Measurements from ENCODE around the gene RUFY1.
"Not testable (repeated sequence)": the region's sequence is repeated elsewhere in the genome, so short reads cannot be mapped to it uniquely, and the experiment has no call there.

The RUFY1 gene, protein sequence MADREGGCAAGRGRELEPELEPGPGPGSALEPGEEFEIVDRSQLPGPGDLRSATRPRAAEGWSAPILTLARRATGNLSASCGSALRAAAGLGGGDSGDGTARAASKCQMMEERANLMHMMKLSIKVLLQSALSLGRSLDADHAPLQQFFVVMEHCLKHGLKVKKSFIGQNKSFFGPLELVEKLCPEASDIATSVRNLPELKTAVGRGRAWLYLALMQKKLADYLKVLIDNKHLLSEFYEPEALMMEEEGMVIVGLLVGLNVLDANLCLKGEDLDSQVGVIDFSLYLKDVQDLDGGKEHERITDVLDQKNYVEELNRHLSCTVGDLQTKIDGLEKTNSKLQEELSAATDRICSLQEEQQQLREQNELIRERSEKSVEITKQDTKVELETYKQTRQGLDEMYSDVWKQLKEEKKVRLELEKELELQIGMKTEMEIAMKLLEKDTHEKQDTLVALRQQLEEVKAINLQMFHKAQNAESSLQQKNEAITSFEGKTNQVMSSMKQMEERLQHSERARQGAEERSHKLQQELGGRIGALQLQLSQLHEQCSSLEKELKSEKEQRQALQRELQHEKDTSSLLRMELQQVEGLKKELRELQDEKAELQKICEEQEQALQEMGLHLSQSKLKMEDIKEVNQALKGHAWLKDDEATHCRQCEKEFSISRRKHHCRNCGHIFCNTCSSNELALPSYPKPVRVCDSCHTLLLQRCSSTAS

DNA sequence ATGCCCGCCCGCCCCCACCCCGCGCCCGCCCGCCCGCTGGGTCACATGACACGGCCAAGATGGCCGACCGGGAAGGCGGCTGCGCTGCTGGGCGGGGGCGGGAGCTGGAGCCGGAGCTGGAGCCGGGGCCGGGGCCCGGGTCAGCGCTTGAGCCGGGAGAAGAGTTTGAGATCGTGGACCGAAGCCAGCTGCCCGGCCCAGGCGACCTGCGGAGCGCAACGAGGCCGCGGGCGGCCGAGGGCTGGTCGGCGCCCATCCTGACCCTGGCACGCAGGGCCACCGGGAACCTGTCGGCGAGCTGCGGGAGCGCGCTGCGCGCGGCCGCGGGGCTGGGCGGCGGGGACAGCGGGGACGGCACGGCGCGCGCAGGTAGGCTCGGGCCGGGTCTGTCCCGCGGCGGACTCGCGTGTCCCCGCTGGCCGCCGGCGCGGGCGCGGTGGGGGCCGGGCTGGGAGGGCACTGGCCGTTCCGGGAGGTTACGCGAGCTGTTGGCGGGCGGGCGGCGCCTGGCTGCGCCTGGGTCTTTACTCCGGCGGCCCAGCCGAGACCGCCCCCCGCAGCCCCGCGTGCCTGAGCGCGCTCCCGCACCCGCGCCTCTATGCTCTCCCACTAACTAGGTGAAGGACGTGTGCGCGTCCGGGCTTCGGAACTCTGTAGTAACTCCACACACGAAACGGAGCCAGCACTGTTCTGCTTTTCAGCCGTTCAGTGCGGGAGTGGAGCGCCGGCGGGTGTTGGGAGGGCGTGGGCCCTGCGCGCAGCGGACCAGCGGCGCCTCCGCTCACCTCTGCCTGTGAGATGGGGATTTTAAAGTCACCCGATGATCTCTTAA, at the start of gene RUFY1:
Gene RUFY1, plus strand, starts transcription at position 44 of the 832 bp plus-strand sequence. Its CDS starts 16 bp downstream, at position 60.
- DNase-seq (ENCODE audit: low read depth), result peak; percentile 51

DNA sequence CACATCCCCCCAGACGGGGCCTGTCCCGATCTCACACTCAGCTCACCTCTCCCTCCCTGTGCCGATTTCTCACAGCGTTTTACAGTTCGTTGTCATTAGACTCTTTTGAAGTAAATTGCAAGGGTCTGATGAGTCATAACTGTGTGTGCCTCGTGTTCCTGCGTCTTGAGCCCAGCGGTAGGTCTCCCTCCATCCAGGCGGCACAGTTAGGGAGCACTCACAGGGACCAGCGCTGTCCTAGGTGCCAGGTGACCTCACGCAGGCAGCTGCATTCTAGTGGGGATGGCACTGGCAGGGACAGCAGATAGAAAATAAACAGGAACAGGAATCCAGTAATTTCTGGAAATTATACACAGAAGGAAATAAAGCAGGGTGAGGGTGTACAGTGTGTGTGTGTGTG, 48.4 kb upstream of the RUFY1 start:
- DNase-seq (ENCODE audit: low read depth), result not testable (repeated sequence)

DNA sequence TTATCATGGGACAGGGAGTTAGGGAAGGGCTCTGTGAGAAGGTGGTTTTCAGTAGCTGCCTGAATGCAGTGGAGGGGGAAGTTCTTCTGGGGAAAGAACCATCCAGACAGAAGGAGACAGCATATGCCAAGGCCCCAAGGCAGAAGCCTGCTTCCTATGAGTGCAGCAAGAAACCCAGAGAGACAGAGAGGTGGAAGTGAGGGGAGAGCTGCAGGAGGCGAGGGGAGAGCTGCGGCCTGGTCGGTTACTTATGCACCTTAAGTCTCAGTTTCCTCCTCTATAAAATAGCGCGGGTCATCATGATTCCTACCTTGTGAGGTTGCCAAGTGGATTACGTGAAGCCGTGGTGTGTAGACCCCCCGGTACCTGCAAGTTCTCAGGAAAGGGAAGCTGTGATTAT, 47.9 kb upstream of the RUFY1 start:
- DNase-seq (ENCODE audit: low read depth), result not testable (repeated sequence)

DNA sequence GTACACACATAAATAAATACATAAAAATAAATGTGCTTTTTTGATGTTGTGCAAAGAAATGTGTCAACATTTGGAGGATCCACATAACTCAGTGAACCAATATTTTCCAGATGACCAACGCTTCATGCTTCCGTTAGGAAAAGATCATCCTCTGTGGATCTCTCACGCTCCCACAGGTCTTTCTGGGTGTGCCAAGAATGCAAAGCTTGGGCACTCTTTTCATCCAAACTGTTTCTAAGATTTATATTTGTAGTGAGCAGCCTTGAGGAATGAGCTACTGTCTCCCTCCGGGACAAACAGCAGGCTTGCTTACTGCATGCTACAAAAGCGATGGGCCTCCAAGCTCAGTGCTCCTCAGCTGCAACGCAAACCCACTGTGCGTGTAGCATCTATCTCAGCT, 46.2 kb upstream of the RUFY1 start:
- DNase-seq (ENCODE audit: low read depth), result no peak

DNA sequence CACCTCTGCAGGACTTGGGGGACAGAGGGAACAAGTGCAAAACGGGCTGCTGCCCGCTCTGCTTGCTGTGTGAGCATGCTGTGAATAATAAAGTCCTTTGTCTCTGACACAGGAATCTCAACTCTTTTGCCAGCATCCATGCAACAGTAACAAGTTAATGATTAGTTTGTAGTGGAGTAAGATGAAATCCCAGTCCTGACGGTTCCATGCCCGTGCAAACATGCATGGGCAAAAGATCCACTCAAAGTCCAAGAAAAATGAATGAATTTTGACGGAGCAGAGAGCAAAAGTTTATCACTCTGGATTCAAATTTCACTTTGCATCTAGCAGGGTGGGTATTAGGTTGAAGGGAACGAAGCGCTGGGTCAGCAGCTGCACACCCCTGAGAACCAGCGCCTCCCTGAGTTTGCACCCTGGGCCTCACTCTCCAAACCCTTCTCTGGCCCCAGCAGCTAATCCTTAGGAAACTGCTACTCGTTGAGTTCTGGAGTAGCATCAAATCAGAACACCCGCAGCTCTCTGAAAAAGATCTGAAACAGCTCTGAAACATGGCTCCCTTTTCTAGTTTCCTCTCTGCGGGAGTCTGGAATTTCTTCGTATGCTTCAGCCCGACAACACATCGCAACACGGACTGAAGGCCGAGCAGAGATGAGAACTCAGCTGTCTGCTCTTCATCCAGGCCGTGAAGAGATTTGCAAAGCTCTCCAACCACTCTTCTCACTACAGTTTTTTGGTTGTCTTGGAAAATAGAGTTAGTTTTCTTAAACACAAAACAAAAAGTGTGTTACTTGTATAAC, 45.6 kb upstream of the RUFY1 start:
- DNase-seq (ENCODE audit: low read depth), result no peak

DNA sequence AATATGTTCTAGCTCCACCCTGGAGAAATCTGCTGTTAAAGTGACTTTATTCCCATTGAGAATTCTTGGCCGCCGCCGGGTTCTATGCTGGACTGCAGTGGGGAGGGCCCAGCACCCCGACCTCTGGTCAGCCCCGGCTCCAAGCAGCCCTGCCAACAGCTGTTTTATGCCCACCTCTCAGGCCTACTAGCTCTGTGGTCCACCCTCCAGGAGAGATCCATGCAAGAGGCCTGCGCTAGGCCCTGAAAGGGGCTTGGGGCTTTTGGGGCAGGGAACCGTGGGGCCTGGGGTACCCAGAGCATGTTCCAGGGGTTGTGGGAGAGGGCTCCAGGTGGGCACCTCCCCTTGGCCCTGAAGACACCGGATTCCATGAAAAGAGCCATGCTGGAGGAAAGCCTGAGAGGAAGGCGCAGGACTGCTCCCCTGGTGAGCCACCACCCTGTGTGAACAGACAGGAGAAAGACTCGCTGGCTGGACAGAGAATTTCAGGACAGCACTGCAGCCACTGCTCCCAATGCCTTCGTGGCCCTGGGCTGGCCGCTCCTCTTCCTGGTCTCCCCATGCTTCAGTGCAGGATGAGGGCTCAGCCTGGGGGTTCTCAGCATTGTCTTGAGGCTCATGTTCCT, 44.6 kb upstream of the RUFY1 start:
- no peak for DNase-seq (ENCODE audit: low read depth)

DNA sequence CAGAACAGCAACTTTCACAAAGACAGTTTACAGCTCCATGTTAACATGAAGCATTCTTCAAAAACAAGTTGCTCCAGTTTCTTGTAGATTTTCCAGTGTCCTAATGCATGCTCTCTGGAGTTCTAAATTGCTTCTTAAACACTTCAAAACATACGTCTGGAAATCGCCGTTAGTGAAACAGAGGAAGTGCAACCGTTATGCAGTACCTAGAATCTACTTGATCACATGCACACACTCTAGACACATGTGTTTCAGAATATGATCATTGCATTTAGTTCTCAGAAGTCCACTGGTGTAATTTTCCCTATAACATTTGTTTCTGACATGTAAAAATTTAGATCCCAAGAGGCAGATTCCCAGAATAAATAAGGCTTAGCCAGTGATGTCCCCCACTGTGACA, 41.1 kb upstream of the RUFY1 start:
- no peak for DNase-seq (ENCODE audit: low read depth)

DNA sequence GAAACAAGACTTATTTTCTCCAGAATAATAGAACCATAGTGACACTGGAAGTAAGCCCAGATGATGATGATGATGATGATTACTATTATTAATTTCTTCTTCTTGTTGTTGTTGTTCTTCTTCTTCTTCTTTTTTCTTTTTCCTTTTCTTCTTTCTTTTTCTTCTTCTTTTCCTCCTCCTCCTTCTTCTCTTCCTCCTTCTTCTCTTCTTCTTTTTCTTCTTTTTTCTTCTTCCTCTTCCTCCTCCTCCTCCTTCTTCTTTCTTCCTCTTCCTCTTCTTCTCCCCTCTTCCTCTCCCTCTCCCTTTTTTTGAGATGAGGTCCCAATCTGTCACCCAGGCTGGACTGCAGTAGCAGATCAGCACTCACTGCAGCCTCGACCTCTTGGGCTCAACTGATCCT, 40.5 kb upstream of the RUFY1 start:
- no peak for DNase-seq (ENCODE audit: low read depth)

DNA sequence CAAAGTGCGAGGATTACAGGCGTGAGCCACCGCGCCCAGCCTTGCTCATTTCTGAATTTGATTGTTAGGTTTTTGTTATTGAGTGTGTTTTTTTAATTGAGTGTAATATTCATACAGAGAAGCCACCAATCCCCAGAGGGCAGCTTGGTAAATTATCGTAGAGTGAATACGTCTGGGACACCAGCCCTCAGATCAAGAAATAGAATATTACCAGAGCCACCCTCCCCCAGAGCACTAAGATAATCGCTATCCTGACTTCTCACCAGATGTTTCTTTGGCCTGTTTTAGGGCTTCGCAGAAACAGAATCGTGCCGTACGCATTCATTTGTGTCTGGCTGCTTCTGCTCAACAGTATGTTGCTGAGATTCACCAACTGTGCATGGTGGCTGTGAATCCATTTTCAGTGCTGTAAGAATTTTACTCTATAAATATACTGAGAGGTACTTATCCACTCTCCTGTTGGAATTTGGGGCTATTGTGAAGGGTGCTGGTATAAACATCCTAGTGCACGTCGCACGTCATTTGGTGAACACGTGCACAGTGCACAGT, 37.8 kb upstream of the RUFY1 start:
- no peak for DNase-seq (ENCODE audit: low read depth)

DNA sequence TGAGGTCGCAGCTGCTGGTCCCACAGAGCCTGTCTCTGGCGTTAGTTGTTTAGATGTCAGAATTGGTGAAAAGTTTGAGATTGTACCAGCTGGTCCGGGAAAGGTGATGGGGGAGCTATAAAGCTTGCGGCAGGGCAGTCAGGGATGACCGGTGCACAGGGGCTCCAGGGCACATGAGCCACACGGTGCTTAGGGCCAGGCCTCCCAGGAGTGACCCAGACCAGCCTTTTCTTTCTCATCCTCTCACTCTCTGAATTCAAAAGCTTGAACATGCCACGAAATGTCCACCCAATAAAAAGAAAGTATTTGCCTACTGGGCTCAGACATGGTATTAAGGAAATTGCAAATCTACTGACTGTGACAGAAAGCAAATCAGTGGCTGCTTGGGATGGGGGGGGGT, 34.9 kb upstream of the RUFY1 start:
- DNase-seq (ENCODE audit: low read depth), result not testable (repeated sequence)

DNA sequence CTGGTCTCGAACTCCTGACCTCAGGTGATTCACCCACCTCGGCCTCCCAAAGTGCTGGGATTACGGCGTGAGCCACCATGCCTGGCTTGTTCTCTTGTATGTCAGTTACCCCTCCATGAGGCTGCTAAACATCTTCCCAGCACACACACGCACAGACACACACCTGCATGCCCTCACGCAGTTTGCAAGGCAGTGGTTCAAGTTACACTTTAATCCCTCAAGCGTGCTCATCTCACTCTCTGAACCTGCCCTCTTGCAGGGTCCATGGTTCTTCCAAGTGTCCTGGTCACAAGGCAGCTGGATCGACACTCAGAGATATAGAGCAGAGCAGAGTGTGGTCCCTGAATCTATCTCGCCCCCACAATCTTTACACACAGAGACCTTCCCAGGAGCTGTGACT, 34.1 kb upstream of the RUFY1 start:
- DNase-seq (ENCODE audit: low read depth), result no peak

DNA sequence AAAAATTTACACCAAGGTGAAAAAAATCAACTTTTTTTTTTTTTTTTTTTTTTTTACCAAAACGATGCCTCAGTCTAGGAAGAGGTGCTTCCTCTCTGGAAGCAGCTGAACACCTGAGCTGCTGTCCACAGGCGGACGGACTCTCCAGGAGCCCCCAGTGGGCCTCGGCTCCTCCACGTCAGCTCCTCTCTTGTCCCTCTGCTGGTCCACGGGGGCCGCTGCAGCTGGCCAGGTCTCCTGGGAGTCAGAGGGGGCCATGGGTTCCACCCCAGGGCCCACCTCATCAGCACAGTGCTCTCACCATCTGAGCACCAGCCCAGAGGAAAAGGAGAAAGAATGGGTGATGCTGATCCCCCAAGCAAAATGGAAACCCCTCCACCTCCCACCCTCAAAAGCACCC, 32.6 kb upstream of the RUFY1 start:
- DNase-seq (ENCODE audit: low read depth), result not testable (repeated sequence)

DNA sequence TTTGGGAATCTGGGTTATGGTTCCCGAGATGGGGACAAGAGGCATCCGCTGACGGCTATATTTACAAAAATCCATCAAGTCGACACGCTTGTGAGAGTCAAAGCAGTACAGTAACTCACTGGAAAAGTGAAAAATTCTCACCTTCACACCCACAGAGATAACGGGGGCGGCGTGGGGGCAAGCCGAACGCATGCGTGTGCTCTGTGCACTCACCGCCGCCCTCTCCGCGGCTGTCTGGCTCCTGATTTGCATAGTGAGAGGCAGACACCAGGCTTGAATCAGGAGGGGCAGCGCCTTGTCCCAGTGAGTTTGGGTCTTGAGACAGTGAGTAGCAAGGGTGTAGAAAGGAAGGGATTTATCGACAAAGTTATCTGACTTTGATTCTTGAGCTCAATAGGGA, 32.0 kb upstream of the RUFY1 start:
- not testable (repeated sequence) for DNase-seq (ENCODE audit: low read depth)

DNA sequence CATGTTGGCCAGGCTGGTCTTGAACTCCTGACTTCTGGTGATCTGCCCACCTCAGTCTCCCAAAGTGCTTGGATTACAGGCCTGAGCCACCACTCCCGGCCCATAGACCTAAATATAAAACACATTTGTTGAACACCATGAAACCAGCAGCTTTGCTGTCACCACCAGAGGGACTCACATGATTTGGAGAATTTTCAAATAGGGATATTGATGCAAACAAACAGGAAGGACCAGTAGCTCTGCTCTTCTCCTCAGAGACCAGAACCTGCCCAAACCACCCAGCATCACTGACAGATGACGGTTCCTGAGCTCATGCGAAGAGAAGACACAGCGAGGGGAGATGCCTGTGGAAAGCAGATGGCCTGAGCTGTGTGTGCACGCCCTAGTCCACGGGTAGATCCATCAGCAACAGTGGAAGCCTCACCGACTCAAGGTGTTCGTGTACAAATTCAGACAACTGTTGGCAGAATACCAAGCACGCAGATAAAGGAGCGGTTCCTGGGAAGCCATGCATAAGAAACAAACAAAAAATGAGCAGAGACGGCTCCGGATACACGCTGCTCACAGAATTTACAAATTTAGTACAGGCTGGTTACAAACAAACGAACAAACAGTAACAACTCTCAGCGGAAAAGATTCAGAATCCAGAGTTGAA, 30.8 kb upstream of the RUFY1 start:
- DNase-seq (ENCODE audit: low read depth), result not testable (repeated sequence)

DNA sequence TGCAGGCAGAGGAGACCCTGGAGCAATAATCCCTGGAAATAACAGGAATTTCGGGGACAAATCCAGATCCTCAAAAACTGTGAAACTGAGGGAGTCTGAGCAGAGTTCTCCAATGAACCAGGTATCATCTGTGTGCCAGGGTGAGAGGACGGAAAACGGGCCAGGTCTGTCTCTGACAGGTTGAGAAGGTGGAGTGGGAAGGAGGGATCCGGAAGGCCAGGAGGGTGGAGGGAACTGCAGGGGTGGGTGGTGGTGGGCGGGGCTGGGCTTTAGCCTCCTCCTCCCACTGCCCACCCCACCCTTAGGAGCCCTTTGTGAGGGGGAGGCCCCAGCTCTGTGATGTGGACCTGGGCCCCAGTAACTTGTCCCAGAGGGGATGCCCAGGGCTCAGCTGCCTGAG, 28.2 kb upstream of the RUFY1 start:
- not testable (repeated sequence) for DNase-seq (ENCODE audit: low read depth)

DNA sequence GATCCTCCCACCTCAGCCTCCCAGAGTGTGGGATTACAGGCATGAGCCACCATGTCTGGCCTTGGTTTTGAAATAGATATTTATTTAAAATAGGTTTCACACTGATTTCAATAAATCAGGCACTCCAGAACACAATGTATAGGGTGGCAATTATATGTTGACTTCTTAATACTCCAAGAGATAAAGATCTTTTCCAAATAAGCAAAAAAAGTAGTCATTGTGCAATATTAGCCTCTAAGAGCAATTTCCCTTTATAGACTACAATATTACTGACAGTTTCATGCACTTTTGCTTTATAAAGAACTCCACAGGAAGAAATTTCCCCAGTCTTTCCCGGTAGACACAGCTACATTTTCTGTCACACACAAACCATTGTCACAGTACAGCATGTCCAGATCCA, 23.4 kb upstream of the RUFY1 start:
- DNase-seq (ENCODE audit: low read depth), result no peak

DNA sequence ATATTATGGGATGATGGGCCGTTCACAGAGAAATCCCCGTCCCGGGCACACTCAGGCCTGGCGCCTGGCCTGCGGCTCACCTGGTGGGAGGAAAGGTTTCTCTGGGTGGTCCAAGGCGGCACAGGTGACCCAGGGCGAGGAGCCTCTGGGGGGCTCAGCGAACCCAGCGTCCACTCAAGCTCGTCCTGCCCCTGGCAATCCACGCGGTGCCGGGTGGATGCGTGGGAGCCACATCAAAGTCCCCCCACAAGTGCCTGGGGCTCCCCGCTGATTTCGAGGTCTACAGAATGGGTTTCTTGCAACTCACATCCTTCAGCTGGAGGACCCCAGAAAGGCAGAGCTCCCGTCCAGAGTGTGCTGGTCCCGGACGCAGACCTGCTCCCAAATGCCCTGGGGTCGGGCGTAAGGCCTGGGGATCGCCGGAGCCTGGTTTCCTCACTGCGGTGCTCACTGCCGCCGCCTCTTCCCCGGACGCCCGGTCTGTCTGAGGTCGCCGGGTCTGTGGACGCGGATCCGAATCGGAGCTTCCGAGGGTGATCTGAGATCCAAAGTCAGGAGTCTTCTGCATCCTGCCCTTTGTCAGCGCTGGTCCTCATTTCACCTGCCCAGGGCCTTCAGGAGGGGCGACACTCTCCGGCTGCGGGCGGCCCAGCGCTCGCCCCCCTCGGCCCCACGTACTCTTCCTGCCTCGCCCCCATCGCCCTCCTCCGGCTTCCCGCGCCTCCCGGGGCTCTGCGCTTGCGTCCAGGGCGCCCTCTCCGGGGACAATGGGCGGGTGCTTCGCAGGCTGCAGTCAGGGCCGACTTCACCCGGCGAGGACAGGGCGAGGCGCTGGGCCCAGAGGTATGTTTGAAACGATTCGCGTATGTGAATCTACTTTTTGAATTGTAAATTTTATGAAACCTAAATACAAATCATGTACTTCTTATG, 20.0 kb upstream of the RUFY1 start:
- DNase-seq (ENCODE audit: low read depth), result peak; percentile 55

DNA sequence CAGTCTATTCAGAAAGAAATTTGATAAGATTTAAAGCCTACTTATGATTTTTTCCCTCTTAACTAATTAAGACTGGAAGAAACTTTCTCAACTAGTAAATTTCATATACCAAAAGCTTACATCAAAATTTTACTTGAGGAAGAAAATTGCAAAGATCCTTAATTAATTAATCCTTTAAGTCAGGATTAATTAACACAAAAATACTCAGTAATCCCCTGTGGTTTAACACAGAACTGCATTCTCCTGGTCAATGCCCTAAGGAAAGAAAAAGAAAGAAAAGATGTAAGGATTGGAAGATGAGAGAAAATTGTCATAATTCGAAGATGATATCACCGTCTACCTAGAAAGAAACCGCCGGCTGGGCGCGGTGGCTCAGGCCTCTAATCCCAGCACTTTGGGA, 17.3 kb upstream of the RUFY1 start:
- no peak for DNase-seq (ENCODE audit: low read depth)

DNA sequence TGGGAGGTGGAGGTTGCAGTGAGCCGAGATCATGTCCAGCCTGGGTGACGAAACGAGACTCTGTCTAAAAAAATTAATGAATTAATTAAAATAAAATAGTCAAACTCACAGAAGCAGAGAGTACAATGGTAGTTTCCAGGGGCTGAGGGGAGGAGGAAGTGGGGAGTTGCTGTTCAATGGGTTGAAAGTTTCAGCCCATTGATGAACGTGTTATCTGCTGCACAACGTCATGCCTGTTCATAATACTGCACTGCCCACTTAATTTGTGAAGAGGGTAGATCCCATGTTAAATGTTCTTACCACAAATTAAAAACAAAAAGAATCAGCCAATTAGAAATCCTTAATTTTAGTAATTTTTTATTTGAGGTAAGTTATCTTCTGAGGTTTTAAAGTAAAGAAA, 16.4 kb upstream of the RUFY1 start:
- DNase-seq (ENCODE audit: low read depth), result no peak
